Measurements from ENCODE around the gene ALG6.

Gene ALG6

DNA sequence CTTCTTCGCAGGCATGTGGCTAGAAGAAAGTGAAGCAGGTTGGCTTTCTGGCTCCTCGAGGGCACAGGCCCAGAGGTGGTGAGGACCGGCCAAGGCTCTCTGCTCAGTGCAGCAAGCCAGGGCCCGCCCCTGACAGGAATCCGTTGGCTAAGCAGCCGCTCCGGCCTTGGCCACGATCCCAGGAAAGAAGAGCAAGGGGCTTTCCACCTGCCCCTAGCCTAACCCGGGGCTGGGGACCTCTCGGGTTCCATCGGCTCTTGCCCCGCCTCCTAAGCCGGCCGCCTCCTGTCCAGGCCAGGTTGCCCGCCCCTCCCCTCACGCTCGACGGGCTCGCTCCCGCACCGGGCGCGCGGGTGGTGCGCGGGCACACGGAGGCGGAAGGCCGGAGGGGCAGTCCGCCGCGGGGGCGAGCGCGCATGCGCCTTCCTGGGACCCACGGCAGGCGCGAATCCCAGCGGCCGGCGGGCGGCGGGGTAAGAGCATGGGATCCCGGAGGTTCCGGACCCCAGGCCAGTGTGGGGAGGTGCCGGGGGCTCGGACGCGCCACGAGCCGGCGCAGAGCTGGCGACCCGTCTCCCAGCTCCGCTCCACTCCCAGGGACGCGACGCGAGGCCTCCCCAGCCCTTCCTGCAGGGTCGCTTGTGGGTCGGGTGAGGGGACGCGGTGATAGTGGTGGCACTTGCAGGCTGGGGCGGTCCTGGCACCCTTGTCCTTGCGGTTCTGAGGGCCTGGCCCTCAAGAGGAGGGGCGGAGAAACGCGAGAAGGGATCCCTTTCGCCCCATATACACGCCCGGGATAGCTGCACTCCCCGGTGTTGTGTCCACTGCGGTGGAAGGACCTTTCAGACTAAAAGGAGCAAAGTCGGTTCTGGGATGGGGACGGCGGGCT lies at the start of gene ALG6:
Gene ALG6, plus strand, starts transcription at position 413 of the 889 bp plus-strand sequence. CDS start 3,351 bp downstream, outside the sequence.
- DNase-seq: peak; percentile 70

DNA sequence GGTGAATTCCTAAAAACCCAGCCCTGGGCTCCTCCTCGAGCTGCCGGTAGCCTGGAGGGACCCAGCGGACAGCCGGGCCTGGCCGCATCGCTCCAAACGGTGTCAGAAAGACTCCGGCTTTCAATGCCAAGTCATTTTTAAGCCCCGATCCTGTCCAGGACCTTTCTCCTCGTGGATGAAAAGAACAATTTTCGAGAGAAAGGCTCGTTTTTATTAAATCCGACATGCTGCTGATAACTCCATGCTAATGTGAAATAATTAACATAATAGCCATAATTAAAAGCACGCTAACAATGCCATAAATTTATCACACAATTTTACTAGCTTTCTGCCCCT lies 49.6 kb upstream of the ALG6 start:
- no peak for DNase-seq

DNA sequence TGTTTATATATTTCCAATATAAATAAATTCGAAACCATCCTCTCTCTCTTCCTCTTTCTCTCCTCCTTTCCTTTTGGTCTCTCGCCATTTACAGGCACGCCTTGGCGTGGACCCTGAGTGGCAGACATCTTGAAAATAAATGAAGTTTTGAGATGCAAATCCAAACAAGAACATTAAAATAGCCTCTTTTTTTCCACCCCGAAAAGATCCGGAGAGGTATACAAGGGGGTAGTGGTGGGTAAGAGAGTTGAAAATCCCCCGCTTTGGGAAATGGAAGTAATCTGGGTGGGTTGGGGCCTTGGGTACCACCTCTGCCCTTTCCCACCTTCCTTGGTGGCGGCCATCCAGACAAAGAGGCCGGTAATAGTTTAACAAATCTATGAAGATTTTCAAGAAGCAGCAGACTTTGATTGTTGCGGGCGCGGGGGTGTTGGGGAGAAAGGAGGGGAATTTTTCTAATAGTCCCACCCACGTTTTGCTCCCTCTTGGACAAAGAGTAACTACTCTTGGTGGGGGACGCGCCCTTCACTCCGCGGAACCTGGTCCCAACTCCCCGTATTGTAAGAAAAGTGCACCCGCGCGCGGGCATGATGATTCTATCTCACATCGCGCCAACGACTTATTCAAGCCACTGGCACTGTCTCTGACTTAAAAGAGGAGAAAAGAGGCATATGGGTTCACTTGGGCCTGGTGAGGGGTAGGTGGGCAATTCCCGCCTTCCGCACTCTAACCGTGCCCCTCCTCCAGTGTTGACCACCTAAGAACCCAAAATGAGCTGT lies 49.0 kb upstream of the ALG6 start:
- DNase-seq: no peak

DNA sequence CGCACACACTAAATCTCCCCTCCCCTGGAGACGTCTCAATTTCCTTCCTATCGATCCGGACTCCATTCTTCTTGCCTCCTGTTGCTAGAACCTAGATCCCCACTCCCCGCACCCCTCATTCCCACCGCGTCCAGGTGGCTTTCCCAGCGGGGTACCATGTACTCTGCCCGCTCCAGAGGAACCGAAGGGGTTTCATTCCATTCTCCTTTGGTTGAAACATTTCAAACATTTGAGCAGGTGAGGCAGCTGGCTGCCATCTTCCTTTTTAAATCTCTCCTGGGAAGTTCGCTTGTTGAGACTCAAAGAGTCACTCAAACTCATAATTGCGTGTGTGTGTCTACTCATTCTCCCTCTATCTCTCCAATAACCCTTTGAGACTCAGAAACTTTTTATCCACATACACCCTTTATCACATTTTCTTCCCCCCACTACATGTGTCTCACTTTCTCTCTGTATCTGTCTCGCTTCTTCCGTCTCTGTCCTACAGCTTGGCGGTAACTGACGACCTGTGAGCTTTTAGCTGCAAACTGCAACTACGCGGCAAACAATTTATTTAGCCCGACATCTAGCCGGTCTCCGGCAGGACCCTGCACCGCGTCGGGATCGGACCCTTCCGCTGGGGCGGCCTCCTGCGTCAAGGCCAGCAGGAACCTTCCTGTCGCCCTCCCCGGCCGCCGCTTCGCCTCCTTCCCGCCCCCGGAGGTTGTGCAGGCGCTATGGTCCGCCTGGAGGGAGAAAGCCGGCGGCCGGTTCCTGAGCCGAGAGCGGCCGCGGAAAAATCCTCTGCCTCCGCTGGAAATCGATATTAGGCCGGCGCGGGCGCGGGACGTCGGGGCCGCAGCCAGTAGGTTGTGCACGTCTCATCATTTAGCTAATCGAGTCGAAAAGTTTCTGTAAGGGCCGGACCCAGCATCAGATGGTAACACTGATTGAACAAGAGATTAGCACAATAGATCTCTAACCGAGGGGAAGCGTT lies 48.1 kb upstream of the ALG6 start:
- DNase-seq: no peak

DNA sequence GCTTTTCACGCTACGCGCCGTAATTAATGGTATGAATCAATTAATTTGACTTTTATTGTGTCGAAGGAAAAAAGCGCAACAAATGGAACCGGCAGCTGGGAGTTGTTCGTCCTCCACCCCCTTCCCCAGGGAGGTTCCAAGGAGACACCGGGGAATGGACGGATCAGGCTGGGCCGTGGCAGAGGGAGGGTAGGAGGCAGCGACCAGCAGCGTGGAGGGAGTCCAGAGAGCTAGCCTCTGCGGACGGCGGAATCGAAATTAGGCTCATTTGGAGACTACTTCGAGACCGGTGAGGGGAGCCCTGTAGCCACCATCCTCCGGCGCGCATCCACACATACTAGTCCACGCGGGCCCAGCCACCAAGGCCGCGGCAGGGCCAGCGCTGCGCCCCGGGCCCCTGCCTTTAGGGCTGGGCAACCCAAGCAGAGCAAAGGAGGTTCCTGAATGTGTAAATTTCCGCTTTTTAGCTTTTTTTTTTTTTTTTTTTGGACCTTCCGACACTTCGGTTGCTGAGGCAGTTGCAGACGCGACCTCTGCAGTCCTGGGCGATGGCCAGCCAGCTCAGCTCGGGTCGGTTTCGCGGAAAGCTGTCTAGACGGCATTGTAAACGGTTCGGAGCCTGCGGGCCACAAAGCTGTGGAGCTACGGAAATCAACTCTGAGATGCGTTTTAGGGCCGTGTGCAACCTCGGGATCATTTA lies 47.3 kb upstream of the ALG6 start:
- no peak for DNase-seq

DNA sequence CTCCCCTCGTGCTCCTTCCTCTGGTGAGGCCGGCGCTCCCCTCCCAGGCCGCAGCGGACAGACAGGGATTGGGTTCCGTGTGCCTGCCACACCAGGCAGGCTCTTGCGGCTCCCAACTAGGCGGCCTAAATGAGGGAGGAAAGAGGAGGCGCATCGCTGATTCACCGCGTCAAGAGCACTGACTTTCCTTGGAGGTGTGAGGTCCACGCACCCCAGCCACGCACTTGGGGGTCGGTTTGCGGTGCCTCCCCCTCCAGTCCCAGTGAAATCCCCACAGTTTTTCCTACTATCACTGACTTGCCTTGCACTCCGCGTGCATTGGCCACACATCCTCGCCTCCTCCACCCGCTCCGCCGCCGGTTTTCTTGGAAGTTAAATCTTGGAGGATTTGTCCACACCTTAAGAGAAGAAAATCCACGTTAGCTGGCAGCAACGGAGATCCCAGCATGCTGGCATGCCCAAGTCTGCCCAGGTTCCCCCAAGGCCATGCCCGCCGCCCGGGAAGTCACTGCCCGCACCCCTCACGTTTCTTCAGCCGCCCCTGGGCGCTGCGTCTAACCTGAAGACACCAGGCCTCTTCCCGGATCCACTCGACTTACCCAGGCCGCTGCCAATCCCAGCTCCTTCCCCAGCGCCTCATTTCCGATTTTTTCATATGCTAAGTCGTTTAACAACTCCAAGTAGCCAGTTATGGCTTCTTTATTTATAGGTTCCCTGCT lies 46.2 kb upstream of the ALG6 start:
- no peak for DNase-seq

DNA sequence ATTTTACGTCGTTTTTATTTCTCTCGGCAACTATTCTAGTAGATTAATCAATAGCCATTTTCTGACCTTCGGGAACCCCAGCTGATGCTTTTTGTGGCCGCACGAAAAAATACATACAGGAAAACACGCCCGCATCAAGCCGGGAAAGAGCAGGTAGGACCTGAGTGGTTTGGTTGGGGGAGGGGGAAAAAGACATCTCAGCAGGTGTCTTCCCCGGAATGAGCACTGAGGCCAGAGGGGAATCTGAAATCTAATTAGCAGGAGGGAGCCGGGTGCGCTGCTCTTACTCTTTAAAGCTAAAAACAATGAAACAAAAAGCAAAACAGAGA lies 45.7 kb upstream of the ALG6 start:
- no peak for DNase-seq

DNA sequence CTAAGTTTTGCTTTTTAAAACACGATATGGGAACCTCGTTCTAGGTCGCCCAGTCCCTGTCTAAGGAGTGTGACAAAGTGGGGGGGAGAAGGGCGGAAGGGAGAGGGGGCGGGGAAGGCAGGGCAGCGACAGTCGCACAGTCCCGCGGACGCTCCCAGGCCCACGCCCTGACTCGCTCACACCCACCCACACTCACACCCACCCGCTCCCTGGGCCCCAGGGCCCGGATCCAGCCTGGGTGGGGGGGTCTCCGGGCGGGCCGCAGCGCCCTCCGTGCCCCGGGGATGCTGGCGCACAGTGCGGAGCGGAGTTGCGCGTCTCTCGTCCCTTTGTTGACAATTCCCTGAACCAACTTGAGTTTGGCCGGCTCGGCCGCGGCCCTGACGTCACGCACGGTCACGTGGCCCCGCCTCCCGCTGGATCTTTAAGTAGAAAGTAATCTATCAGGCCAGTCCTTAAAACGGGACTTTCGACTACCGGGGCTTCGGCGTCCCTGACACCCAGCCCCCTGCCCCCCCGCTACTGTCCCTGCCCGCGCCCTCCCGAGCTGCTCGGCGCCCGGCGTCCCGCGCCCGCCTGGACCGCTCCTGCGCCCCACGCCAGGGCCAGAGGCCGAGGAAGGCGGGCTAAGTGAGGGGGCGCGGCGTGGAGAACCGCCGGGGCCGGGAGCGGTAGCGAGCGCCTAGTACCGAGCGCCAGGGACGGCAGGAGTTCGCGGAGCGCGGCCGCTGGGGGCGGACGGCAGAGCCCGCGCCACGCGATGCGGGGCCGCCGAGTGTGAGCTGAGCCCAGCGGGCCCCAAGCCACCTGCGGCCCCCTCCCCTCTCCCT lies 45.1 kb upstream of the ALG6 start, which contains the start of gene FOXD3:
Gene FOXD3, plus strand, starts transcription at position 454 of the 830 bp plus-strand sequence. CDS start 492 bp downstream, outside the sequence.
- no peak for DNase-seq

DNA sequence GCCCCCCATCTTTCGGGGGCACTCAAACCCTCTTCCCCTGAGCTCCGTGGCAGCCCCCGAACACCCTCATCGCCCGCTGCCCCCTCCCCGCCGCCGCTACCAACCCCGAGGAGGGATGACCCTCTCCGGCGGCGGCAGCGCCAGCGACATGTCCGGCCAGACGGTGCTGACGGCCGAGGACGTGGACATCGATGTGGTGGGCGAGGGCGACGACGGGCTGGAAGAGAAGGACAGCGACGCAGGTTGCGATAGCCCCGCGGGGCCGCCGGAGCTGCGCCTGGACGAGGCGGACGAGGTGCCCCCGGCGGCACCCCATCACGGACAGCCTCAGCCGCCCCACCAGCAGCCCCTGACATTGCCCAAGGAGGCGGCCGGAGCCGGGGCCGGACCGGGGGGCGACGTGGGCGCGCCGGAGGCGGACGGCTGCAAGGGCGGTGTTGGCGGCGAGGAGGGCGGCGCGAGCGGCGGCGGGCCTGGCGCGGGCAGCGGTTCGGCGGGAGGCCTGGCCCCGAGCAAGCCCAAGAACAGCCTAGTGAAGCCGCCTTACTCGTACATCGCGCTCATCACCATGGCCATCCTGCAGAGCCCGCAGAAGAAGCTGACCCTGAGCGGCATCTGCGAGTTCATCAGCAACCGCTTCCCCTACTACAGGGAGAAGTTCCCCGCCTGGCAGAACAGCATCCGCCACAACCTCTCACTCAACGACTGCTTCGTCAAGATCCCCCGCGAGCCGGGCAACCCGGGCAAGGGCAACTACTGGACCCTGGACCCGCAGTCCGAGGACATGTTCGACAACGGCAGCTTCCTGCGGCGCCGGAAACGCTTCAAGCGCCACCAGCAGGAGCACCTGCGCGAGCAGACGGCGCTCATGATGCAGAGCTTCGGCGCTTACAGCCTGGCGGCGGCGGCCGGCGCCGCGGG lies 44.2 kb upstream of the ALG6 start:
- no peak for DNase-seq

DNA sequence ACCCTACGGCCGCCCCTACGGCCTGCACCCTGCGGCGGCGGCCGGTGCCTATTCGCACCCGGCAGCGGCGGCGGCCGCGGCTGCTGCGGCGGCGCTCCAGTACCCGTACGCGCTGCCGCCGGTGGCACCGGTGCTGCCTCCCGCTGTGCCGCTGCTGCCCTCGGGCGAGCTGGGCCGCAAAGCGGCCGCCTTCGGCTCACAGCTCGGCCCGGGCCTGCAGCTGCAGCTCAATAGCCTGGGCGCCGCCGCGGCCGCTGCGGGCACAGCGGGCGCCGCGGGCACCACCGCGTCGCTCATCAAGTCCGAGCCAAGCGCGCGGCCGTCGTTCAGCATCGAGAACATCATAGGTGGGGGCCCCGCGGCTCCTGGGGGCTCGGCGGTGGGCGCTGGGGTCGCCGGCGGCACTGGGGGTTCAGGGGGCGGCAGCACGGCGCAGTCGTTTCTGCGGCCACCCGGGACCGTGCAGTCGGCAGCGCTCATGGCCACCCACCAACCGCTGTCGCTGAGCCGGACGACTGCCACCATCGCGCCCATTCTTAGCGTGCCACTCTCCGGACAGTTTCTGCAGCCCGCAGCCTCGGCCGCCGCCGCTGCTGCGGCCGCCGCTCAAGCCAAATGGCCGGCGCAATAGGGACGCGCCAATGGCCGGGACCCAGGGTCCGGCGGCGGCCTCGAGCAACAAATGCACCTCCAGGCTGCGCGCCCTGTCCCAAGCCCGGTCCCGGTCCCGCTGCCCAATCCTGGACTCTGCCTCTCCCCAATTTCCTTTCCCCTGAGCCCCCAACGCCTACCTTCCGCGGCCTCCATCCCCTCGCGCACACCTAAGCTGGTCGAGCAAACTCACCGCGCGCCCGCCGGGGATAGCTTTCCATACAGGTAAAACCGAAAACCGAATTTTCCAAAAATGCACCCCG lies 43.3 kb upstream of the ALG6 start:
- DNase-seq: no peak

DNA sequence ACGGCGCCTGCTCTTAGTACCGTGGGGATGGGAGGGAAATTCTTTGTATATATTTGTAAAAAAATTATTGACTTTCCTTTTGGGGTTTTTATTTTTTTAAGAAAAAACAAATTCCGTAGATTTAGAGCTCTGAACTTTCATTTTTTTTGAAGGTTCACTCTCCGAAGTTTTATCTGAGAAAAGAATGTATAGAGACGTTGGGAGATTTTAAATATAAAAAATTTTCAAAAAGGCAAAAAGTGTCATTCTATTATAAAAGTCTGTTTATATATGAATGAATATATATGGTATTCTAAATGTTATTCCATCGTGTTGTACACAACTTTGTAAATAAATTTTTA lies 42.7 kb upstream of the ALG6 start:
- no peak for DNase-seq

DNA sequence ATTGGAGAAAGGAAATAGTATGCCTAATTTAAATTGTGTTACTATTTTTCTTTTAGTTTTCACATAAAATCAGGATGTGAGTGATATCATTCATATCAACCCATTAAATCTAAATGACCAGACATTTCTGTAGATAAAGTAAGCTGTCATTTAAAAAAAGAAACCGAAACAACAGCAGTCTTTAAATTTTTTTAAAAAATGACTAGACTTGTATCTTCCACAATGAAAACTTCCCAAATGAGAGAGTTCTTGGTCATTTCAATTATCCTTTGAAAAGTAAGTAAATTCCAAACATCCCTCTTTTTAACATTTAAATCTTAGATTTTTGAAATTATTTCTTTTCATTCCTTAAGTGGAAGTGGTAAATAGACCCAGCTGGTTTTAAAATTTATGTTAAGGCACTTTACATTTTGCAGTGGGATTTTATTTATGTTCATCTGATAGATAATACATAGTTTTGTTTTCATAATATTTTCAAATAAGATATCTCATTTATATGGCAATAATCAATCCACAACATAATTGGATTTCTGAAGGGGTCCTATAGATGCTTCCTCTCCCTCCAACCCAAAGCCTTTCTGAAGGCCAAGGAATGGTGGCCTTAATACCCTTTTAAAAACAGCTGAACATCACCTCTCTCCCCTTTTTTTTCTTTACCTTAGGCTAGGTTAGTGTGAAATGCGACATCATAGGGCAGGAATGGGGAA lies 42.0 kb upstream of the ALG6 start:
- DNase-seq: no peak

DNA sequence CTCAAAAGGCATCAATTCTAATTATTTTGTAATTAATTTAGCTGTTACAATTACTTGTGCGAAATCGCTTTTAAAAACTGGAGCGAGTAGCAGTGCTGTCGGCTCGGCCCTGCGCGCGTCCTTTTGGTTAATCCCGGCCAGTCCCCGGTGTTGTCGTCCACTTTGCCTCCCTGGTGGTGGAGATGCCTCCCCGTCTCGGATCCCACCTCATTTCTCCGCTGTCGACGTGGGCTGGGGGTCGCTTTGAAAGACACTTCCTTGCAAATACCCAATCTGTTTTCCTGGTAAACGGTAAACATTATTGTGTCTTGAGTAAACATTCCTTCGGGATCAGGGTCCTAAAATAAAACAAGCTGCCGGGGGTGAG lies 41.3 kb upstream of the ALG6 start:
- no peak for DNase-seq

DNA sequence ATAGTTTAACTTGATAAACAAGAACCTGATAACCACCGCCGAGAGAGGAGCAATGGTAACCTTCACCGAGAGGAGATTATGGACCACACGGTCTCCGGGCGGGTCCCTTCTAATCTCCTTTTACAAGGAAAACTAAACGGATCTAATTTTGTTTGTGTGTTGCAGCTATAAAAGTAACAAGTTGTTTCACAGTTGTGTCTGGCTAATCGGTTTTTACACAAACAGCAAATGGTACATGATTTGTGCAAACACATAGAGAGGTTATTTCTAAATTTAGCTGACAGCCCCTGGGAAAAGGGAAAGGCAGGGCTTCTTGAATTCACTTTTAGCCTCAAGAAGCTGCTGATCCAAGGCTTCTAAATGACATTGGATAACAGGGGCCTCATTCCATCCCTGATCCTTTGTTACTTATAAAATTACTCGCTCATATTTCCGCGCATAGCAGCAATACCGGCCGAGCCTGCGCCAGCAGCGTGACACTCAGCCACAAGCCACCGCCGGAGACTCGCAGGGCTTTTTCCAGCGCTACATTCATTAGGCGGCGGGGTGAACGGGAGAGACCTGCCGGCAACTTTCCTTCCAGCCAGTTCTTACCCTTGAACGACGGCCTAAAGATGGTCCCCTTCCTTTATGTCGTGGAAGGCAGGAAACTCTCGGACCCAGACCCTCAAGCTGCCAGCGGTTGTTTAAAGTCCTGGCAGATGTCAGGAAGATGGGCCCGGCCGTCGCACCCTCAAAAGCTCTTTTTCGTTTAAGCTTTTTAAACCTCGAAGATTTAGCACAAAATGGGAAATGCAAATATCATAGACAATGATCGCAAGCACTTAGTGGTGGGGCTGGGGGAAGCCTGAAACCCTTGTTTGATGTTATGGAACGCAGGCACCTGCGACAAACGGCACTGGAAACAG lies 40.7 kb upstream of the ALG6 start:
- DNase-seq: no peak

DNA sequence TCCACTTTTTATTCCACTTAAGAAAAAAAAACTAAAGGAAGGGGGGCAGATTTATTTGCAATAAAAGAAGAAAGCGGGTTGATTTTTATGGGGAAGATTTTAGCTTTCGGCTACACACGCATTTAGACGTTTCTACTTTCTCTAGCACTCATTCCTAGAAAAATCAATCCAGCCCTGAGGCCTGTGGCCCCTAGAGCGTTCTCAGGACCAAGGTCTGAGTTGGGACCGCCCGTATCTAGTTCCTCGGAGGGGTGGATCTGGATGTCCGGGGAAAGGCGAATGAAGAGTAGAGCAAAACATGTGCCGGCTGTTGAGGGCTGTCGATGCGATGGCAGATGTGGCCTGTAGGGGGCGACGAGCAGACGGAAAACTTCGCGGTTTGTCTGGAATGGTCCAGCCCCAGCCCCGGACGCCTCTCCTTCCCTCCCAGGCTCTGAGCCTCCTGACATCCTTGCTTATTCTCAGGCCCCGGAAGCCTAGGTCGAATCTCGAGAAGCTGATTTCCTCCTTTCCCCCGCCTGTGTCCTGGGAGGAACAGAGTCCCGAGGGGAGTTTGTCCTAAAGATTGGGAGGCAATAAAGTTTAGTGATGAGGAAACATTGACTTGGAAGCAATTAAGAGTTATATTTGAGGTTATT lies 39.9 kb upstream of the ALG6 start:
- no peak for DNase-seq

DNA sequence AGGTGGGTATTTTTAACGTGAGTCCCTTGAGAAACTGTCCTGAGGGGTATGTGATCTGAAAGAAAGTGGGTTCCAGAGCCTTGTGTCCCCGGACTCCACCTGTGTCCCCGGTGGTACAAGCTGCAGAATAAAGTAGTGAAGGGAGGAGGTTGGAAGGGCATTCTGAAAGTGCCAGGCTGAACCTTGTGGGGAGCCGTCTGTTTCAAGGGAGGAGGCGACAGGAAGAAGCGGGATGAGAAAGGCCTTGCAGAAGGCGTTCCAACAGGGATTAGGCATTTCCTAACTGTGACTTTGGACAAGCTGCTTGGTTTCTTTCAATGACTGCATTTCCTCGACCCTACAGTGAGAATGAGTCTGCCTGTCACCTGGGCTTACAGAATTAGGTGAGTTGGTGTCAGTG lies 39.3 kb upstream of the ALG6 start:
- DNase-seq: no peak
